ENCODE results near the gene ATP8B4. TPM values are rescaled to one million over a fixed set of nuclear protein-coding genes. Genes with fewer than 3 reads are reported as not detected.

Gene ATP8B4
- total and polyA plus RNA-seq, 2 donors (not counting 1 experiment from before 2014, with no cell fraction given): 0.42 TPM; not detected in 1

GRCh38 chr15:50131617-50132016 lies 12.6 kb upstream of the ATP8B4 start:
- ATAC-seq (ENCODE audit: low read depth): no peak
- no peak overlapping the region for H3K9ac ChIP-seq (ENCODE audit: low read length)
- H3K4me1 ChIP-seq (ENCODE audit: control insufficient read depth in 2 of 2, insufficient read depth in 2 of 2, low read length in 2 of 2): no peaks in the 10 kb centered on the region
- H3K4me3 ChIP-seq (ENCODE audit: control extremely low read depth in 1 of 5, extremely low read depth in 1 of 5, insufficient read depth in 1 of 5, low read depth in 2 of 5, low read length in 4 of 5): no peak overlapping the region
- H3K27me3 Mint-ChIP-seq: no peaks in the 10 kb centered on the region
- H3K27ac Mint-ChIP-seq: no peak overlapping the region
- no peaks in the 10 kb centered on the region for H3K27me3 ChIP-seq (replicated peaks in 1 of 4; ENCODE audit: control extremely low read depth in 1 of 4, control insufficient read depth in 3 of 4, insufficient read depth in 4 of 4, low read length in 3 of 4)
- H4K20me1 ChIP-seq (ENCODE audit: control insufficient read depth, insufficient read depth, low read length, poor library complexity, severe bottlenecking): no peaks in the 10 kb centered on the region
- no peaks in the 10 kb centered on the region for H3K9me3 ChIP-seq (ENCODE audit: control extremely low read depth in 1 of 3, control insufficient read depth in 2 of 3, insufficient read depth in 1 of 3, low read length in 2 of 3)
- no peak for DNase-seq
- no peak overlapping the region for H3K27ac ChIP-seq (ENCODE audit: low read length in 2 of 2)
- no peaks in the 10 kb centered on the region for H3K9me3 Mint-ChIP-seq (ENCODE audit: insufficient read depth)
- no peaks in the 10 kb centered on the region for H3K36me3 ChIP-seq (replicated peaks in 1 of 2; ENCODE audit: control extremely low read depth in 1 of 2, control insufficient read depth in 1 of 2, extremely low read depth in 1 of 2, insufficient read depth in 2 of 2, low read length in 1 of 2)
- peaks cover 15% of the 10 kb centered on the region for H3K4me1 Mint-ChIP-seq
- intact Hi-C loops (cut with micrococcal nuclease): no loop called here
- no peak overlapping the region for H3K4me2 ChIP-seq (replicated peaks; ENCODE audit: low read depth, low read length, poor library complexity, severe bottlenecking)
- TF ChIP-seq EZH2 (IDR thresholded peaks at IDR 0.05; ENCODE audit: borderline replicate concordance, insufficient read depth, low read depth, low read length, poor library complexity, severe bottlenecking): no peak
- TF ChIP-seq, protein P1, sequence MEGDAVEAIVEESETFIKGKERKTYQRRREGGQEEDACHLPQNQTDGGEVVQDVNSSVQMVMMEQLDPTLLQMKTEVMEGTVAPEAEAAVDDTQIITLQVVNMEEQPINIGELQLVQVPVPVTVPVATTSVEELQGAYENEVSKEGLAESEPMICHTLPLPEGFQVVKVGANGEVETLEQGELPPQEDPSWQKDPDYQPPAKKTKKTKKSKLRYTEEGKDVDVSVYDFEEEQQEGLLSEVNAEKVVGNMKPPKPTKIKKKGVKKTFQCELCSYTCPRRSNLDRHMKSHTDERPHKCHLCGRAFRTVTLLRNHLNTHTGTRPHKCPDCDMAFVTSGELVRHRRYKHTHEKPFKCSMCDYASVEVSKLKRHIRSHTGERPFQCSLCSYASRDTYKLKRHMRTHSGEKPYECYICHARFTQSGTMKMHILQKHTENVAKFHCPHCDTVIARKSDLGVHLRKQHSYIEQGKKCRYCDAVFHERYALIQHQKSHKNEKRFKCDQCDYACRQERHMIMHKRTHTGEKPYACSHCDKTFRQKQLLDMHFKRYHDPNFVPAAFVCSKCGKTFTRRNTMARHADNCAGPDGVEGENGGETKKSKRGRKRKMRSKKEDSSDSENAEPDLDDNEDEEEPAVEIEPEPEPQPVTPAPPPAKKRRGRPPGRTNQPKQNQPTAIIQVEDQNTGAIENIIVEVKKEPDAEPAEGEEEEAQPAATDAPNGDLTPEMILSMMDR (IDR thresholded peaks at IDR 0.05): no peak
- WGBS (ENCODE audit: insufficient coverage): no CpG with 5 or more reads among the region's 1 CpG
- CTCF ChIA-PET: no interaction called here
- no peak overlapping the region for H2AFZ ChIP-seq (ENCODE audit: insufficient read depth, low read depth, low read length, poor library complexity, severe bottlenecking)
- POLR2A ChIA-PET: no interaction called here
- H3K4me3 Mint-ChIP-seq: no peak overlapping the region
- H3K79me2 ChIP-seq (ENCODE audit: control insufficient read depth, insufficient read depth, low read length): no peaks in the 10 kb centered on the region

GRCh38 chr15:50128266-50128665 lies 9.2 kb upstream of the ATP8B4 start:
- no peak for TF ChIP-seq EZH2 (IDR thresholded peaks at IDR 0.05; ENCODE audit: borderline replicate concordance, insufficient read depth, low read depth, low read length, poor library complexity, severe bottlenecking)
- TF ChIP-seq, protein P1 (IDR thresholded peaks at IDR 0.05): no peak
- Mint-ChIP-seq H3K27ac (no peak overlapping the region), H3K4me1 (no peaks in the 10 kb centered on the region), H3K4me3 (no peak overlapping the region), H3K9me3 (ENCODE audit: insufficient read depth) (no peaks in the 10 kb centered on the region), H3K27me3 (no peaks in the 10 kb centered on the region)
- Histone ChIP-seq H3K27me3 (replicated peaks in 1 of 4; ENCODE audit: control extremely low read depth in 1 of 4, control insufficient read depth in 3 of 4, insufficient read depth in 4 of 4, low read length in 3 of 4) (no peaks in the 10 kb centered on the region), H3K9me3 (ENCODE audit: control extremely low read depth in 1 of 3, control insufficient read depth in 2 of 3, insufficient read depth in 1 of 3, low read length in 2 of 3) (no peaks in the 10 kb centered on the region), H2AFZ (ENCODE audit: insufficient read depth, low read depth, low read length, poor library complexity, severe bottlenecking) (no peak overlapping the region), H3K9ac (ENCODE audit: low read length) (no peak overlapping the region), H3K4me3 (ENCODE audit: control extremely low read depth in 1 of 5, extremely low read depth in 1 of 5, insufficient read depth in 1 of 5, low read depth in 2 of 5, low read length in 4 of 5) (no peak overlapping the region), H3K4me2 (replicated peaks; ENCODE audit: low read depth, low read length, poor library complexity, severe bottlenecking) (no peak overlapping the region), H3K79me2 (ENCODE audit: control insufficient read depth, insufficient read depth, low read length) (no peaks in the 10 kb centered on the region), H3K36me3 (replicated peaks in 1 of 2; ENCODE audit: control extremely low read depth in 1 of 2, control insufficient read depth in 1 of 2, extremely low read depth in 1 of 2, insufficient read depth in 2 of 2, low read length in 1 of 2) (no peaks in the 10 kb centered on the region), H4K20me1 (ENCODE audit: control insufficient read depth, insufficient read depth, low read length, poor library complexity, severe bottlenecking) (no peaks in the 10 kb centered on the region), H3K4me1 (ENCODE audit: control insufficient read depth in 2 of 2, insufficient read depth in 2 of 2, low read length in 2 of 2) (no peaks in the 10 kb centered on the region), H3K27ac (ENCODE audit: low read length in 2 of 2) (no peak overlapping the region)
- DNase-seq (no peak), ATAC-seq (ENCODE audit: low read depth) (no peak)
- ChIA-PET POLR2A (no interaction called here), CTCF (interaction anchor here (1.6 kb wide), 1 partner anchor 17 kb away, joined by 3 read pairs; no protein-coding TSS in a partner anchor)
- intact Hi-C loops (cut with micrococcal nuclease): no loop called here

Data from B cell (primary cell).